HG03045 (cell line): ENCODE data around the gene DSTN.

Experiments
- ATAC-seq: cut with Tn5 transposase; IDR thresholded peaks from one replicate; pipeline ENCODE4 v1.9.1; 2021; ENCODE audit warnings: mild to moderate bottlenecking, moderate library complexity; ENCODE audit not compliant: unreplicated experiment

Gene DSTN

DNA sequence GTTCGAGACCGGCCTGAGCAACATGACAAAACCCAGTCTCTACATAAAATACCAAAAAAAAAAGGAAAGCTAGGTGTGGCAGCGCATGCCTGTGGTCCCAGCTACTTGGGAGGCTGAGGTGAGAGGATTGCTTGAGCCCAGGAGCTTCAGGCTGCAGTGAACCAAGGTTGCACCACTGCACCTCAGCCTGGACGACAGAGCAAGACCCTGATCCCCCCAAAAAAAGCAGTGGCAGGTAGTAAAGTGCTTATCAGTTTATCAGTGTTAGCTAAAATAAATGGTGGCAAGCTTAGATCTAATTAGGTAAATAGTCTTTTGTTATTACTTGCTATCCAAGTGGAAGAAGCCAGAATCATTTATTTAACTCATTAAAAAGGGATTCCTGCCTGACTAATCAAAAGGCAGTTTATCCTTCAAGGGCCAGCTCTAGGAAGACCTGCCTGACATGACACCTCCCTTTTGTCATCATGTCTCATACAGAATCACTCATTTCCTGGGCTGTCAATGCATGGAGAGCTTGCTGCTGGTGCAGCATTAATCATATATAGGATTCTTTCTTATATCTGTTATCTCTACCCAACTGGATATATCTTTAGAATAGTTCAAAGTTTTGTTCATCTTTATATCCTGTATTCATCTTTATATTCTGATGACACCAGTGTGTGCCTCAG lies 9.6 kb downstream of the DSTN start:
- no peak for ATAC-seq

DNA sequence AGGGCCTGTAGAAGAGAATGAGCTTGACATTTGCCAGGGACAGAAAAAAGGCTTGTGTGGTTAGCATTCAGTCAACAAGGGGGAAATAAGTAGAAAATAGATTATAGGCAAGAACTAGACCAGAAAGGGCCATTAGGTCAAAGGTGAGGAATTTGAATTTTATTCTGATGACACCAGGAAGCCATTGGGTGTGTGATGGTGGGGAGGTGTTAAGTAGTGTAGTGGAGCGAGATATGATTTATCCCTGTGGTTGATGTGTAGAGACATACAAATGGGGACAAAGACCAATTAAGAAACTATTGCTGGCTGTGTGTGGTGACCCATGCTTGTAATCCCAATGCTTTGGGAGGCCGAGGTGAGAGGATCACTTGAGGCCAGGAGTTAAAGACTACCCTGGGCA lies 11.0 kb downstream of the DSTN start:
- ATAC-seq, result no peak

DNA sequence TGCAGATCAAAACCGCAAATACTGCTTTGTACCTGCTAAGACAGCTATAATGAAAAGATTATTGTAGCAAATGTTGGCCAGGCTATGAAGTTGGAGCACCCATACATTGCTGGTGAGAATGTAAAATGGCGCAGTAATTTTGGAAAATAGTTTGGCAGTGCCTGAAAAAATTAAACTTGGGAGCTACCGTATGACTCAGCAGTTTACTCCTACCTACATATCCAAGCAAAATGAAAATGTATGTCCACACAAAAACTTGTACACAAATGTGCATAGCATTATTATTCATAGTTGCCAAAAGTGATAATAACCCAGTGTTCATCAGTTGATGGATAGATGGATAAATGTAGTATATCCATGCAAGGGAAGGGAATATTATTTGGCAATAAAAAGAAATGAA lies 13.3 kb downstream of the DSTN start:
- ATAC-seq, result no peak

DNA sequence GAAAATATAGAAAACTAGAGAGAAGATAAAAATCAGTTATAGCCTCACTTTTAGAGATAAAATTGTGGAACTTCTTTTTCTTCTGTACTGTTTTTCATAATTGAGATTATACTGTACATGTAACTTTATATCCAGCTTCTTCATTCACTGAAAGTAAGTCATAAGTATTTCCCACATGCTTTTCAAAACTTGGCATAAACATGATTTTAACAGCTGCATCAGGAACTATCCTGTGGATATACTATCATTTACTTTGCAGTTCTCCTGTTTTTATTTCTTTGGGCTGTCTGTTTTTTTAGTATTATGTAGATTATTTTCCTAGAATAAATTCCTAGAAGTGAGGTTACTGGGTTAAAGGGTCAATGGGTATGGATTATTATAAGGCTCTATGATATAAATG lies 14.8 kb downstream of the DSTN start:
- no peak for ATAC-seq

DNA sequence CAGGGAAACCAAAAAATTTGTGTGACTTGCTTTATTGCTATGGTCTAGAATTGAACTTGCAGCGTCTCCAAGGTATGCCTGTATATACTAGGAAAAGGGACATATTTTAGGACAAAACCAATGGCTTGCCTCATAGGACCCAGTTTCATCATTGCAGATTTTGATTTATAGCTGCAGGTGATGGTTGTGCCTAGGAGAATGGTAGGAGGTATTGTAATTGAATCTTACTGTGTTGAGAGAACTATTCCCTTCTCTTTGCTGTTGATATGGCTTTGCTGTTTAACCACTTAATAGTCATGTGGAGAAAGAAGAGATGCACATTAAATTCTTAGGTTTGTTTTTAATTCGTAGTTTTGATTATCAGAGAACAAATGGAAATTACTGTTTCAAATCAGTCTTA lies 16.4 kb downstream of the DSTN start:
- no peak for ATAC-seq

DNA sequence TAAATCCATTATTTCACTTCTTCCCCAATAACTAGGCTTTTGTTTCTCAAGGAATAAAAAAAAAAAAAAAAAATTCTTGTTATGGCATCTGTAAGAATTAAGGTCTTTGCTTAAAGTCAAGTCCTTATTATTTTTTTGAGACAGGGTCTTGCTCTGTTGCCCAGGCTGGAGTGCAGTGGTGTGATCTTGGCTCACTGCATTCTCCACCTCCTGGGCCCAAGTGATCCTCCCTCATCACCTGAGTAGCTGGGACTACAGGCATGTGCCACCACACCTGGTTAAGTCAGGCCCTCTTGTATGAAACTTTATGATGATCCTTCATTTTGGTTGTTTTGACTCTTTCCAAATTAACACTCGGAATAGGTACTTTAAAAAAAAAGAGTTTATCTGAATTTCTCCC lies 17.3 kb downstream of the DSTN start:
- ATAC-seq, result no peak

DNA sequence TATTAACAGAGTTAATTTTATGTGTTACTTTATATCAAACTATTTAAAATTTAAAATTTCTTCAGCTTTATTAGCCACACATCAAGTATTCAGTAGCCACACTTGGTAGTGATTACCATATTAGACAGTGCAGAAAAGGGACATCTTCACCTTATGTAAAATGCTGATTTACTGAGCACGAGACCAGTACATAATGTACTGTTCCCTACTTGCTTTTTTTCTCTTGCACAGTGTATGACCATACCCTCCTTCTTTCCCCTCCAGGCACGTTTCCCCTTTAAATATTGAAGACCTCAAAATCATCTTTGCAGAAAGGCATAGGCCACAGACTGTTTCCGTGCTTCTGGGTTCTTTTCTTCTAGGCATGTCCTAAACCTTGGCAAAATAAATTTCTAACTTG lies 17.9 kb downstream of the DSTN start:
- ATAC-seq, result no peak

DNA sequence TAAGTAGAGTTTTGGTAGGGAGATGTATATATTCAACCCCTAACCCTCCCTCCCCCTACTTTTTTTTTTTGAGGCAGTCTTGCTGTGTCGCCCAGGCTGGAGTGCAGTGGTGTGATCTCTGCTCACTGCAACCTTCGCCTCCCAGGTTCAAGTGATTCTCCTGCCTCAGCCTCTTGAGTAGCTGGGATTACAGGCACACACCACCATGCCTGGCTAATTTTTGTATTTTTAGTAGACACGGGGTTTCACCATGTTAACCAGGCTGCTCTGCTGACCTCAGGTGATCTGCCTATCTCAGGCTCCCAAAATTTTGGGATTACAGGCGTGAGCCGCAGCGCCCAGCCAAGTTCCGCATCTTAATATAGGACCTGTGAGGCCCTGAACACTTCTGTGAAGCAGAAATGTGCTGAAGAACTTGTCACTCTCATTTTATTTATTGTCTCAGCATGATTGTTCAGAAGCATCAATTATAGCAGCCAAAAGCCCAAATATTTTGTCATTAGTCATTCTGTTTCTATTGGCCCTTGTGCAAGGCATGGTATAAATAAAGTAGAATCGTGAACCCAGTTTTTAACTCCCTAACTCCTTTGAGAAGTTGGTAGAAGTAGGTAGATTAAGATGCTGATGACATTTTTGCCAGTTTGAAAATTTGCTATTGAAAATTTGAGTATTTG lies 19.4 kb downstream of the DSTN start:
- no peak for ATAC-seq

DNA sequence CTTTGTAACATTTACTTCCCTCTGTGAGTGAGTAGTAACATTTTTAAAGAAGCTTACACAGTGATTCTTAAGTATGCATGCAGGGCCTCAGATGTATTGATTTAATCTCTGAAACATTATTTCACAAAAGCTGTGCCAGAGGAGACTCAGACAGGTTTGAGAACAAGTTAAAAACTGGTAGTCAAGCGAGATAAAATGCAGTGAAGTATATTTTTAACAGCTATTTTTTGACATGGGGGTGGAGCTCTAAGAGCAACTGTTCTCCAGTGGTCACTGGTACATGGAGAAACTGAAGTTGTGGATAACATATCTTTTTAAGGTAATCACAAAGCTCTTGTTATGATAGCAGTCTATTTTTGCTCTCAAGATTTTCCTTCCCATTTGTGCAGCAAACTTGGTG lies 20.4 kb downstream of the DSTN start:
- ATAC-seq, result no peak

DNA sequence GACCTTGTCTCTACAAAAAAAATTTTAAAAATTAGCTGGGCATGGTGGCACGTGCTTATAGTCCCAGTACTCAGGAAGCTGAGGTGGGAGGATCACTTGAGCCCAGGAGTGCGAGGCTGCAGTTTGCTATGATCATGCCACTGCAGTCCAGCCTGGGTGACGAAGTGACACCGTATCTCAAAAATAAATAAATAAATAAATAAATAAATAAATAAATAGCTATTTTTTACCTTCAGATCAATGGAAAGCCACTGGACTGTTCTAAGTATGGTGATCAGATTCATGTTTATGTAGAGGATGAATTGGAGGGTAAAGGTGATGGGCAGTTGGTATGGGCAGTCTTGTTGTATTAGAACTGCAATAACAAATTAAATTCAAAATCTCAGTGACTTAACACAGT lies 24.0 kb downstream of the DSTN start:
- no peak for ATAC-seq

DNA sequence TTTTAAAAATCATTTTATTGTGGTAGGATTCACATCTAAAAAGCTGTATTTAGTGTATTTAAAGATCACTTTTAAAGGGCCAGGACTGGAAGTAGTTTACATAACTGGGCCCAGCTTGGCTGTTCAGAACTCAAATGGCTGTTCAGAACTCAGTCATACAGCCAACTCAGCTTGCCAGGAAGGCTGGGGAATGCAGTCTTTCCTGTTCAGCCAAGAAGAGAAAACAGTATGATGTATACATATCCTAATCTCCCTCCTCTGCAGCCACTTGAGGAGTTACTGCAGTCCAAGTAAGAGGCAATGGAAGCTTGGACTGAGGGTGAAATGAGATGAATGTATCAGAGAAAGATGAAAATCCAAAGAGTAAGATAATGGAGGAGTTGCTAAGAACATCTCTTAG lies 24.6 kb downstream of the DSTN start:
- no peak for ATAC-seq

DNA sequence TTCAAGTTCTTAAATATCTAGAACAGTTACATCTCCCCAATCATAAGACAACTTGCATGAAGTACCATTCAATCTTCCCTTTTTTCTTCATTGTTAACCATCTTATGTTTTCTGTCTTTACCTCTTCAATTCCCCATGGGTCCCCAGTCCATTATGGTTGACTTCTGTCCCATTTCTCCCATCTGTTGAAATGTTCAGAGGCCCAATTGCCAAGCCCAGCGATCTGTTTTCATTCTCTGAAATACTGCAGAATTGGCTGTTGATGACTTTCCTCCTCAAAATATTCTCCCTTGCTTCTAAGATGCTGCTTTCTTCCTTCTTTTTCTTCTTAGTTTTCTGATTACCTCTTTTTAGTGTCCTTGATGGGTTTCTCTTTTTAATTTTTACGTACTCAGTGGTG lies 26.0 kb downstream of the DSTN start:
- no peak for ATAC-seq

DNA sequence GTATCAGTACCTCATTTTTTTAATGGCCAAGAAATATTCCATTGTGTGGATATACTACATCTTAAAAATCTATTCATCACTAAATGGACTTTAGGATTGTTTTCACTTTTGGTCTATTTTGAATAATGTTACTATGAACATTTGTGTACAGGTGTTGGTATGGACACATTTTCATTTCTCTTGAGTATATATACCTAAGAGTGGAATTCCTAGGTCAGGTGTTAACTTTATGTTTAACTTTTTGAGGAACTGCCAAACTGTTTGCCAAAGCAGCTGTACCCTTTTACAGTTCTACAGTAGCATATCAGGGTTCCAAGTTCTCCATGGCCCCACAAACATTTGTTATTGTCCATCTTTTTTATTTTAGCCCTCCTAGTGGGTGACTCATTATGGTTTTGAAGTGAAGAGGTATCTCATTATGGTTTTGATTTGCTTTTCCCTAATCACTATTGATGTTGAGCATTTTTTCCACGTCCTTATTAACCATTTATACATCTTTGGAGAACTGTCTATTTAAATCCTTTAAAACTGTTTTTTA lies 28.2 kb downstream of the DSTN start:
- no peak for ATAC-seq

DNA sequence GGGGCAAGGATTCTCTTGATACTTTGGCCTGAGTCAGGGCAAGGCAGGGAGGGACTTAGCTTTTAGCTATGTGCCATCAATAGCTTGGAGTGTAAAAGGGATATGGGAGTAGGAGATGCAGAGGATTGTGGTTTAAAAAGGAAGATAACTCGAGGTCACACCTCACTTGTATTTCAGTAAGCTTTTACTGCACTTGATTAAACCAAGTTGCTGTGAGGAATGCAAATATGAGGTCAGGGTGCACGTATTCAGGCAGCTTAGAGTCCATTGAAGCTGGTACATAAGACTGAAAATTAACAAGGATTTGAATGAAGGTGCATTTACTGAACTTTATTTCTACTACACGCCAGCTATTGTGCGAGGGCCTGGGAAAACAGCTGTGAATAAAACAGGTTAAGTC lies 32.1 kb downstream of the DSTN start:
- no peak for ATAC-seq

DNA sequence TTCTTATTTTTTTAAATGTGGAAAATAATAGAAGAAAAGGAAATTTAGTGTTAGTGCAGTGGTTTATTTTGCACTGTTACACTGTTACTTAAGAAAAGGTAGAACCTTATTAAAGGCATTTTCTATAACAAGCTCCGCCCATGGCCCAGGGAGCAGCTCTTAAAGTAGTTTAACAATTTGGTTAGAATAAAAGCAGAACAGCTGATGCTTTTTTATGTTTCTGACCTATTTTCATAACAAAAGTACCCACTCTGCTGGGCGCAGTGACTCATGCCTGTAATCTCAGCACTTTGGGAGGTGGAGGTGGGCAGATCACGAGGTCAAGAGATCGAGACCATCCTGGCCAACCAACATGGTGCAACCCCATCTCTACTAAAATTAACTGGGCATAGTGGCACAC lies 32.6 kb downstream of the DSTN start:
- ATAC-seq, result no peak

DNA sequence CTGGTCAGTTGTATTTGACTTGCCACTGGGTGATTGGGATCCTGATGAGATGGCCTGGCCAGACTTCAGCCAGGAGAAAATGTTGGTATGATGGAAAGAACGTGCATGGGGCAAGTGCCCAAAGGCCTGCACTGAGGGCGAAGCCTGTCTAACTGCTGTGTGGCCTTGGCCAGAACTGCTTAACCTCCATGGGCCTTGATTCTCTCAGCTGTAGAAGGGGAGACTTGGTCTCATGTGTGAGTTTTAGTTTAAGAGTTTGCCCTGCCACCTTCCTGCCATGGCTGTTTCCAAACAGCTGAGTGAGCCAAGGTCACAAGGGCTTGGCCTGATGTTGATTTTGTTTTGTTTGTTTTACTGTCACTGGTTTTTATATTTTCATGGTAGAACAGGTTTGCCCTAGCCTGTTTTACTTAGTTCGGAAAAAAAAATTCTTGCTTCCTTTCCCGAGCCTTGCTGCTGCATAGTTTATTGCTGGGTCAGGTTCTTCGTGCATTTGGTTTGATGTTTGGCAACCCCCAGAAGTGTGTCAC lies 35.3 kb downstream of the DSTN start:
- no peak for ATAC-seq

DNA sequence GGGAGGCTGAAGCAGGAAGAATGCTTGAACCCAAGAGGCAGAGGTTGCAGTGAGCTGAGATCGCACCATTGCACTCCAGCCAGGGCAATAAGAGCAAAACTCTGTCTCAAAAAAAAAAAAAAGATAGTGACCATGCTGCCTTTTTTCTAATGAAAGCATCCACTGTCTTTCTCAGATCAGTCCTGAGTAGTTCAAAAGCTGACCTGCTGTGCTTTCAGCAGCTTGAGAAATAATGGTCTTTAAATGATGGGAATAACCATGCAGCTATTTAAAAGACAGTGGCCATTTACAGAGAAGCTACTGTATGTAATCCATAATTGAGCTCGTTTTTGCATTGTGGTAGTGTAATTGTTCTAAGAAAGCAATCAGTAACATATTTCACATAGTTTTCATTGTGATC lies 36.1 kb downstream of the DSTN start:
- no peak for ATAC-seq

DNA sequence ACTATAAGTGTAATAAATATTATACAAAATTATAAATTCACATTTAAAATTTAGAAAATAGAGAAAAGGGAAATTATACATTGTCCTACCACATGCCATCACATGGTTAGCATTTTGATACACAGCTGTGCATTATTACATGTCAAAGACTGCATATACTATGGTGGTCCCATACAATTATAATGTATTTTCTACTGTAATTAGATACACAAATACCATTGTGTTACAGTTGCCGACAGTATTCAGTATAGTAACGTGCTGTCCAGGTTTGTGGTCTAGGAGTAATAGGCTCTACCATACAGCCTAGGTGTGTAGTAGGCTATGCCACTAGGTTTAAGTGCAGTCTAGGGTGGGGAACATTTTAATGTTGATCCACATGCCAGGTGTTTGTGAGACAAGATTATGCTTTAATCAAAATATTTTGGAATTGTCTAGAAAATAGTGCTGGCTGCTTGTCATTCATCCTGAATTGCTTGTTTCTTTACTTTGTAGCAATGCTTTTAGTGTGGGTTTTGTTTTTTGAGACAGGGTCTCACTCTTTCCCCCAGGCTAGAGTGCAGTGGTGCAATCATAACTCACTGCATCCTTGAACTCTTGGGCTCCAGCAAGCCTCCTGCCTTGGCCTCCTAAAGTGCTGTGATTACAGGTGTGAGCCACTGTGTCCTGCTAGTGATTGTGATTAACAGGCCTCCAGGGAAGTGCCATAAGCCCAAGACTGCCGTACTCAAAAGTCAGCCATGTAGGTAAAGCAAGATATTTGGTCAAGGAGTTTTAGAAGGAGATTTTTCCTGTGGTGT lies 39.0 kb downstream of the DSTN start:
- no peak for ATAC-seq

DNA sequence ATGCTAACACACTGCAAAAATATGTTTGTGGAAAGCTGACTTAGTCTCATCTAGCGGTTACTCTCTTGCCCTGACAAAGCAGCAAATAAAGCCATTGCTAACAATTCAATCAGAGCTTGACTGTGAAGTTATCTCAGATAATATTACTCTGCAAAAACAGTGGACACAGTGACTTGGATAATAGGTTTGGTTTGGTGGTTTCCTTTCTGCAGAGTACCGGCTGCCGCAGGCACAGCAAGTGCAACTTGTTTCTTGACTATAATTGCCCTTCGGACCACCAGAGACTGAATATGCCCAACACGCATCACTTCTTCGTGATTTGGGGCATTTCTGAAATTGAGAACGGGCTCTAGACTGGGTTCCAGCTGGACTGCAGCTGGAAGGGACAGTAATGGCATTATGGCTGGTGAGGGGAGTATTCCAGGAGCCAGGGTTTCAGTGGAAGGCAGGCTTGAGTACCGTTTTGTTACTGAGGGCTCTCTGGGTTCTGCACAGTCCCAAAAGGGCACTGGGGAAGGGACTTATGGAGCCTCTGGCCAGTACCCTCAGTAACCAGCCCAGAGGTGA lies 40.0 kb downstream of the DSTN start:
- ATAC-seq, result no peak

DNA sequence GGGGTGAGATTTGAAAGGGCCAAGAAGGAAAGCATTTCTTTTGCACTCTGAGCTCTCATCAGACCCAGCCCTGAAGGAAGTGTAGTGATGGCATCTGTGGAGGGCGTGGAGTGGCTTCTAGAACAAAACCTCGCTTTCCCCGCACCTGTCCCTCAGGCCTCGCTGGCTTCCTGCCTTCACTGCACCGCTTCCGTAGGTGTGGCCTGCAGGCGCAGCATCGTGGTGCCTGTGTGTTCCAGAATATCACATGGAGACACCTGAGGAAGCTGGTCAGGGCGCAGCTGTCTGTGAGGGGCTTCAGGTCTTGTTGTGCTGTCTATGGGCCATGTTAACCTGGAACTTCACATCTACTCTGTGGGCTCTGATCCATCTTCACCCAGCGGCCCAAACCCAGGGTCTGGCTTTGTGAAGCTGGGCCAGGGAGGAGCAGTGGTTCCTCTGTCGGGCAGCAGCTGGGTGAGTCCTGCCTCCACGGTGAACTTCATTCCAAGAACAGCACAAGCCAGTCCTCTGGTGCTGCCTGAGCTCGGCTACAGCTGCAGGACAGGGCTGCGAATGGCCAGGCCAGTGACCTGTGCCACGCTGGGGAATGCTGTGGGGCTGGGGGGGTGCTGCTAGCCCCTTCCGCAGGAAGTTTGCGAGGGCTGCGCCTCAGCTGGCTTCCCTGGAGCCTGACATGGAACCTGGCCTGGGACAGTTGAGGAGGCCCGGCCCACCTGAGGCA lies 40.9 kb downstream of the DSTN start:
- ATAC-seq, result no peak

DNA sequence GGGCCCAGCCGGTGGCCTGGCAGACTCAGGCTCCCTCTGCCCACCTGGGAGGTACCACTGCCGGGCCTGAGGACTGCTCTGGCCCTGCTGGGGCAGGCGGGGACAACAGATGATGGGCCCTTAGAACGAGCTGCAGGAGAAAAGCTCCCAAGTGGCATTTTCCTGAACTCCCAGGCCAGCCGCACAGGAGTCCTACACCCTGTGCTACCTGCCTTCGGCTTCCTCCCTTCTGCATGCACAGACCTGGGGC lies 41.3 kb downstream of the DSTN start:
- ATAC-seq, result no peak
